ENCODE measurements around the gene ST6GALNAC5. TPM values are rescaled to one million over a fixed set of nuclear protein-coding genes. Genes with fewer than 3 reads are reported as not detected.

The ST6GALNAC5 gene
- total RNA-seq, 2 donors from 2014 or later: 9.1 to 9.4 TPM

- H3K9me3 ChIP-seq (ENCODE audit: control insufficient read depth, low read length): no peaks in the 10 kb centered on the region
- no peaks in the 10 kb centered on the region for H3K36me3 ChIP-seq (ENCODE audit: control insufficient read depth, insufficient read depth, low read length)
- H3K27me3 Mint-ChIP-seq (ENCODE audit: insufficient read depth): peaks cover 5% of the 10 kb centered on the region
- TF ChIP-seq CTCF (conservative IDR thresholded peaks at IDR 0.05): no peak
- H3K27me3 ChIP-seq (ENCODE audit: control insufficient read depth, insufficient read depth, low read length, poor library complexity, severe bottlenecking): no peaks in the 10 kb centered on the region
- no peak overlapping the region for H3K9ac ChIP-seq (ENCODE audit: extremely low read depth, low read length, poor library complexity, severe bottlenecking)
- no peak overlapping the region for H3K27ac Mint-ChIP-seq
- no peaks in the 10 kb centered on the region for H3K4me1 ChIP-seq (ENCODE audit: control insufficient read depth, insufficient read depth, low read length)
- H3K4me1 Mint-ChIP-seq: no peaks in the 10 kb centered on the region
- H3K9me3 Mint-ChIP-seq: no peaks in the 10 kb centered on the region
- H3K4me3 Mint-ChIP-seq: no peak overlapping the region
- H3K27ac ChIP-seq (ENCODE audit: low read depth, low read length): no peak overlapping the region
- H3K36me3 Mint-ChIP-seq (ENCODE audit: low read depth): no peaks in the 10 kb centered on the region
- no peak for DNase-seq
- H3K4me3 ChIP-seq (ENCODE audit: low read length): no peak overlapping the region
Measured at GRCh38 chr1:76824106-76824505, 43.2 kb upstream of the ST6GALNAC5 start.

- H3K4me1 ChIP-seq (ENCODE audit: control insufficient read depth, insufficient read depth, low read length): no peaks in the 10 kb centered on the region
- no peak overlapping the region for H3K27ac ChIP-seq (ENCODE audit: low read depth, low read length)
- H3K9me3 ChIP-seq (ENCODE audit: control insufficient read depth, low read length): no peaks in the 10 kb centered on the region
- WGBS, 2 experiments (ENCODE audit: insufficient coverage in 1 of 2, insufficient read length in 1 of 2): 83 to 100% methylated on average over 1 to 3 of the region's 4 CpGs
- H3K9ac ChIP-seq (ENCODE audit: extremely low read depth, low read length, poor library complexity, severe bottlenecking): no peak overlapping the region
- H3K36me3 ChIP-seq (ENCODE audit: control insufficient read depth, insufficient read depth, low read length): no peaks in the 10 kb centered on the region
- H3K9me3 Mint-ChIP-seq: no peaks in the 10 kb centered on the region
- H3K27me3 Mint-ChIP-seq (ENCODE audit: insufficient read depth): peaks cover 5% of the 10 kb centered on the region
- H3K36me3 Mint-ChIP-seq (ENCODE audit: low read depth): no peaks in the 10 kb centered on the region
- H3K4me3 ChIP-seq (ENCODE audit: low read length): no peak overlapping the region
- no peaks in the 10 kb centered on the region for H3K4me1 Mint-ChIP-seq
- no peak overlapping the region for H3K27ac Mint-ChIP-seq
- H3K4me3 Mint-ChIP-seq: no peak overlapping the region
- TF ChIP-seq CTCF (conservative IDR thresholded peaks at IDR 0.05): no peak
- no peaks in the 10 kb centered on the region for H3K27me3 ChIP-seq (ENCODE audit: control insufficient read depth, insufficient read depth, low read length, poor library complexity, severe bottlenecking)
- DNase-seq: no peak
Measured at GRCh38 chr1:76826072-76826845, 41.0 kb upstream of the ST6GALNAC5 start.

- no peak for TF ChIP-seq CTCF (conservative IDR thresholded peaks at IDR 0.05)
- Mint-ChIP-seq H3K4me3 (no peak overlapping the region), H3K4me1 (no peaks in the 10 kb centered on the region), H3K9me3 (no peaks in the 10 kb centered on the region), H3K27me3 (ENCODE audit: insufficient read depth) (peaks cover 3% of the 10 kb centered on the region), H3K36me3 (ENCODE audit: low read depth) (no peaks in the 10 kb centered on the region), H3K27ac (no peak overlapping the region)
- no peaks in the 10 kb centered on the region for H3K36me3 ChIP-seq (ENCODE audit: control insufficient read depth, insufficient read depth, low read length)
- DNase-seq: no peak
- no peak overlapping the region for H3K4me3 ChIP-seq (ENCODE audit: low read length)
- no peaks in the 10 kb centered on the region for H3K4me1 ChIP-seq (ENCODE audit: control insufficient read depth, insufficient read depth, low read length)
- H3K9ac ChIP-seq (ENCODE audit: extremely low read depth, low read length, poor library complexity, severe bottlenecking): no peak overlapping the region
- WGBS, 2 experiments (ENCODE audit: insufficient coverage in 1 of 2, insufficient read length in 1 of 2): 75% methylated on average over 2 of the region's 2 CpGs; no CpG with 5 or more reads in 1 of the 2 experiments
- H3K27ac ChIP-seq (ENCODE audit: low read depth, low read length): no peak overlapping the region
- no peaks in the 10 kb centered on the region for H3K27me3 ChIP-seq (ENCODE audit: control insufficient read depth, insufficient read depth, low read length, poor library complexity, severe bottlenecking)
- no peaks in the 10 kb centered on the region for H3K9me3 ChIP-seq (ENCODE audit: control insufficient read depth, low read length)
Measured at GRCh38 chr1:76827066-76827465, 40.2 kb upstream of the ST6GALNAC5 start.
